Stomach (tissue), 9 donors: Measurements from ENCODE around the gene NUP93. TPM values are rescaled to one million over a fixed set of nuclear protein-coding genes. Genes with fewer than 3 reads are reported as not detected.

Source experiments
- DNase-seq, 2 donors: peaks; one replicate each; pipeline versions ENCODE4 v3.0.0 to v3.0.0-alpha.2; 2013 to 2019
- H3K27ac ChIP-seq, 5 donors: fragments of 200-600 bp in 4 of 5; sonication (generic) in 4 of 5; one replicate each; pipeline ENCODE4 v1.5.1; 2013 to 2019; ENCODE audit warnings: mild to moderate bottlenecking in 1 of 5, moderate library complexity in 1 of 5
- H3K27me3 ChIP-seq, 3 donors: fragments of 200-600 bp; sonication (generic); one replicate each; pipeline ENCODE4 v1.5.1; 2017 to 2019; ENCODE audit warnings: mixed run types in 1 of 3
- H3K36me3 ChIP-seq, 4 donors: fragments of 200-600 bp; sonication (generic); 1 replicate in 3 of 4; 2 replicates in 1 of 4; pipeline ENCODE4 v1.5.1; 2016 to 2019
- H3K4me1 ChIP-seq, 4 donors: fragments of 200-600 bp; sonication (generic); one replicate each; pipeline ENCODE4 v1.5.1; 2016 to 2019
- H3K4me3 ChIP-seq, 4 donors: fragments of 200-600 bp; sonication (generic) in 3 of 4; one replicate each; pipeline ENCODE4 v1.5.1; 2016 to 2019; ENCODE audit warnings: mild to moderate bottlenecking in 1 of 4
- H3K9me3 ChIP-seq, 4 donors: fragments of 200-600 bp; sonication (generic); one replicate each; pipeline ENCODE4 v1.5.1; 2016 to 2019
- CTCF ChIP-seq, 7 experiments: fragments of 450-650 bp in 4 of 7; fragments of 200-600 bp in 3 of 7; sonication (generic) in 3 of 7; IDR thresholded peaks; one replicate each; pipeline ENCODE4 v1.5.1; 2016 to 2019; ENCODE audit warnings: antibody characterized with exemption in 7 of 7, control low read depth in 2 of 7, mild to moderate bottlenecking in 1 of 7
- EP300 ChIP-seq: sonication (generic); formaldehyde crosslinking; IDR thresholded peaks from one replicate; pipeline ENCODE4 v1.6.1; 2017; ENCODE audit warnings: antibody characterized with exemption
- POLR2A ChIP-seq, 4 donors: fragments of 450-650 bp; IDR thresholded peaks; one replicate each; pipeline ENCODE4 v1.6.1; 2016; ENCODE audit warnings: antibody characterized with exemption in 4 of 4, control low read depth in 2 of 4, mild to moderate bottlenecking in 1 of 4, moderate library complexity in 1 of 4
- POLR2AphosphoS5 ChIP-seq, 3 donors: sonication (generic); formaldehyde crosslinking; IDR thresholded peaks; one replicate each; pipeline ENCODE4 v1.6.1; 2016; ENCODE audit warnings: antibody characterized with exemption in 3 of 3
- WGBS, 5 donors: extraction: QIAGEN DNeasy Blood & Tissue Kit in 3 of 5; methylation state at CpG; one replicate each; pipeline versions ENCODE4 v1.1.5 to v1.1.7; 2013 to 2018; 5-methylcytosine and 5-hydroxymethylcytosine counted together
- intact Hi-C: fragments of 100-400 bp; cut with DNase I; formaldehyde crosslinking; loops from one replicate; pipeline ENCODE4 v1.15.1; 2023; ENCODE audit warnings: low total_unique reads
- polyA plus RNA-seq, 3 donors: library from polyadenylated mRNA; stranded (reverse); fragments of 200-250 nt; gene quantifications; one replicate each; pipeline ENCODE4 v1.2.3, GENCODE V29; 2013
- total RNA-seq, 5 donors: library from RNA; depleted of rRNA; stranded (reverse); fragments of >200 nt; gene quantifications; one replicate each; pipeline versions ENCODE4 v1.1.0 to v1.2.3, GENCODE V29; 2014 to 2016
- donor health status: healthy with polysubstance abuse.
- donor health status: Bipolar disorder and iron deficiency.
- donor health status: healthy.

The NUP93 gene
- total and polyA plus RNA-seq, 8 donors: 26.7 to 184 (median 47.2) TPM

- Histone ChIP-seq H3K4me3 (no peak overlapping the region), H3K36me3 (peaks cover 2 to 26% (median 19%) of the 10 kb centered on the region in 4 donors), H3K9me3 (no peaks in the 10 kb centered on the region), H3K27me3 (no peaks in the 10 kb centered on the region), H3K27ac (peak overlapping the region in 2 of 5 donors; percentile 14 to 48), H3K4me1 (peaks cover 0 to 52% (median 17%) of the 10 kb centered on the region in 4 donors)
- no peak for TF ChIP-seq POLR2AphosphoS5 (IDR thresholded peaks at IDR 0.05)
- no peak for TF ChIP-seq POLR2A (IDR thresholded peaks at IDR 0.05)
- TF ChIP-seq EP300: no peak
- no peak for TF ChIP-seq CTCF (IDR thresholded peaks at IDR 0.05)
- intact Hi-C loops: no loop called here
- WGBS, 5 donors: 20 to 76% (median 22%) methylated on average over 2 of the region's 2 CpGs
- no peak for DNase-seq
These were observed 34.9 kb downstream of the NUP93 start for GRCh38 chr16:56764835-56765234.

DNA sequence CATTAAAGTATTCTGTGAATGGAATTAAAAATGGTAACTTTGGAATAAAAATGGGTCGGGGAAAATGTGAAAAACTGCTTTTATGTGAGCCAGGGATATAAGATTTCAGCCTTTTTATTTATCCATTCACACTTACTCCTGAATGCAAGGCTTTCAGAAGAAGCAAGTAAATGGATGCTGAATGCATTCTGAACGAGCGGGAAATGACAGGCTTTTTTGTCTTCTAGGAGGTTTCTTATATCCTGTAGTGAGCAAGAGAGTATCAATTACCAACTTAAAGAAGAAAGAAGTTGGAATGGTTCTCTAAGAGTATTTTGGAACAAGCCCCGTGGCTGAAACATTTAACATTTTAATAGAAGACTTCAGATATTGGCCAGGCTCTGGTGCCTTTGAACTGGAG lies 36.0 kb downstream of the NUP93 start:
- H3K36me3 ChIP-seq: peaks cover 0 to 15% (median 10%) of the 10 kb centered on the region in 4 donors
- H3K4me3 ChIP-seq: no peak overlapping the region
- TF ChIP-seq EP300 (no peak), CTCF (IDR thresholded peaks at IDR 0.05) (no peak), POLR2AphosphoS5 (IDR thresholded peaks at IDR 0.05) (no peak), POLR2A (IDR thresholded peaks at IDR 0.05) (no peak)
- 91 to 99% (median 93%) methylated on average over 4 of the region's 4 CpGs for WGBS, 5 donors
- peaks cover 0 to 61% (median 24%) of the 10 kb centered on the region in 4 donors for H3K4me1 ChIP-seq
- intact Hi-C loops: no loop called here
- H3K27me3 ChIP-seq: no peaks in the 10 kb centered on the region
- no peak for DNase-seq
- H3K9me3 ChIP-seq: no peaks in the 10 kb centered on the region
- no peak overlapping the region for H3K27ac ChIP-seq

- Histone ChIP-seq H3K4me3 (no peak overlapping the region), H3K27ac (no peak overlapping the region), H3K4me1 (peaks cover 9 to 70% (median 29%) of the 10 kb centered on the region in 4 donors), H3K27me3 (no peaks in the 10 kb centered on the region), H3K36me3 (peaks cover 0 to 10% (median 8%) of the 10 kb centered on the region in 4 donors), H3K9me3 (no peaks in the 10 kb centered on the region)
- TF ChIP-seq POLR2A (IDR thresholded peaks at IDR 0.05) (no peak), EP300 (no peak), CTCF (IDR thresholded peaks at IDR 0.05) (no peak), POLR2AphosphoS5 (IDR thresholded peaks at IDR 0.05) (no peak)
- DNase-seq: no peak
- 56 to 87% (median 72%) methylated on average over 3 of the region's 3 CpGs for WGBS, 5 donors
- intact Hi-C loops: no loop called here
These were observed 37.1 kb downstream of the NUP93 start for GRCh38 chr16:56767024-56767423.

DNA sequence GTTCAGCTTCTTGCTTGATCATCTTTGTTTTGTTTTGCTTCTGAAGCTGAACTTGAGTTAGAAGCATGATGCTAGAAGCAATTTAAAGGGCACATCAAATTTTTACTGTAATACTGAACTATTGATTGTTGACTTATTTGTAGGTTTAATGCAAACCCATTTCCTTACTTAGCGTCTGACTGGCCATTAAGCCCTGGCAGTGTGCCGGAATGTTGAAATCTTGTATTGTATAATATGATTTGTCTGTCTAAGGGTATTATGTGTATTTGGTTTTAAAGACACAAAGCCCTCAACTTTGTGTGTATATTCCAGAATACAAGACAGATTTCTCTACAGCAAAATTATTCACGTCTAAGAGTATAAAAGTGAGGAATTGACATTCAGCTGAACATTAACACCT lies 39.7 kb downstream of the NUP93 start:
- H3K27me3 ChIP-seq: no peaks in the 10 kb centered on the region
- peak in 1 of 2 donors; percentile 33 for DNase-seq
- H3K4me3 ChIP-seq: no peak overlapping the region
- 33 to 58% (median 43%) methylated on average over 3 of the region's 3 CpGs for WGBS, 5 donors
- peaks cover 19 to 64% (median 37%) of the 10 kb centered on the region in 4 donors for H3K4me1 ChIP-seq
- no peak for TF ChIP-seq POLR2A (IDR thresholded peaks at IDR 0.05)
- no peak for TF ChIP-seq EP300
- no peak for TF ChIP-seq POLR2AphosphoS5 (IDR thresholded peaks at IDR 0.05)
- no peak for TF ChIP-seq CTCF (IDR thresholded peaks at IDR 0.05)
- H3K27ac ChIP-seq: no peak overlapping the region
- H3K9me3 ChIP-seq: no peaks in the 10 kb centered on the region
- peaks cover 0 to 10% (median 8%) of the 10 kb centered on the region in 4 donors for H3K36me3 ChIP-seq
- intact Hi-C loops: no loop called here
